ENCODE results near the gene CSGALNACT2.
A peak's percentile ranks its signal among the peaks of the same experiment; 100 is the strongest.
"Not testable (repeated sequence)": the region's sequence is repeated elsewhere in the genome, so short reads cannot be mapped to it uniquely, and the experiment has no call there.

Gene CSGALNACT2

GRCh38 chr10:43217563-43218205 is 79.4 kb downstream of the CSGALNACT2 start:
- H3K4me3 ChIP-seq (ENCODE audit: low read length), result no peak overlapping the region
- TF ChIP-seq CTCF (conservative IDR thresholded peaks at IDR 0.05; ENCODE audit: low read depth, low read length), result no peak
- DNase-seq (ENCODE audit: low read depth), result no peak

GRCh38 chr10:43218206-43218950 is 80.1 kb downstream of the CSGALNACT2 start:
- no peak for TF ChIP-seq CTCF (conservative IDR thresholded peaks at IDR 0.05; ENCODE audit: low read depth, low read length)
- peak; percentile 55 for DNase-seq (ENCODE audit: low read depth)
- no peak overlapping the region for H3K4me3 ChIP-seq (ENCODE audit: low read length)

- no peak overlapping the region for H3K4me3 ChIP-seq (ENCODE audit: low read length)
- no peak for DNase-seq (ENCODE audit: low read depth)
- no peak for TF ChIP-seq CTCF (conservative IDR thresholded peaks at IDR 0.05; ENCODE audit: low read depth, low read length)
These were observed 80.9 kb downstream of the CSGALNACT2 start for GRCh38 chr10:43218951-43219837.

- no peak for DNase-seq (ENCODE audit: low read depth)
- no peak for TF ChIP-seq CTCF (conservative IDR thresholded peaks at IDR 0.05; ENCODE audit: low read depth, low read length)
- no peak overlapping the region for H3K4me3 ChIP-seq (ENCODE audit: low read length)
These were observed 81.6 kb downstream of the CSGALNACT2 start for GRCh38 chr10:43219848-43220247.

- DNase-seq (ENCODE audit: low read depth); H3K4me3 ChIP-seq (ENCODE audit: low read length): not testable (repeated sequence)
These were observed 82.0 kb downstream of the CSGALNACT2 start for GRCh38 chr10:43220251-43220650.

GRCh38 chr10:43220657-43221418 is 82.6 kb downstream of the CSGALNACT2 start:
- no peak for TF ChIP-seq CTCF (conservative IDR thresholded peaks at IDR 0.05; ENCODE audit: low read depth, low read length)
- DNase-seq (ENCODE audit: low read depth), result no peak
- H3K4me3 ChIP-seq (ENCODE audit: low read length), result no peak overlapping the region

Data from retinal pigment epithelial cell (primary cell).